GM18511 (cell line): Measurements from ENCODE around the gene GZMA.
"Not testable (repeated sequence)": the region's sequence is repeated elsewhere in the genome, so short reads cannot be mapped to it uniquely, and the experiment has no call there.

Source experiments
- ATAC-seq: cut with Tn5 transposase; IDR thresholded peaks from one replicate; pipeline ENCODE4 v1.9.1; 2021; ENCODE audit warnings: mild to moderate bottlenecking, moderate library complexity; ENCODE audit not compliant: unreplicated experiment

Gene GZMA

GRCh38 chr5:55102348-55102747, at the start of gene GZMA:
Gene GZMA, plus strand, starts transcription at chr5:55102646. Its CDS starts 37 bp downstream, at chr5:55102683.
- ATAC-seq: no peak

DNA sequence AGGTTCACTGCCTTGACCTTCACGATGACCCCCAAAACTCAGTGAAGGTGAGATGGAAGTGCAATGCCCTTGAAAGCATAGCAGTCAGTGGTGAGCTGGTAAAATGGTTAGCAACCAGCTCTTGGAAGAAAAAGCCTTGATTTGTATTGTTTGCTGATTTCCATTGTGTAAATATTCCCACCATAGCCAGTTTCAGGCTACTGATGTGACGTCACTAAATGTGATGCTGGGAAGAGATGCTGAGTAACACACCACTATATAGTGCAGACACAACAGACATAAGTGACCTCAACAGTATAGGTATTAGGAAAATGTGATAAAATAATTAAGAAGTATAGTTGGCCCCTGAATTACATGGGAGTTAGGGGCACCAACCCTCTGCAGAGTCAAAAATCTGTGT, 47.3 kb upstream of the GZMA start:
- ATAC-seq: no peak

- no peak for ATAC-seq
Measured at GRCh38 chr5:55062039-55062779, 40.2 kb upstream of the GZMA start.

- ATAC-seq: no peak
Measured at GRCh38 chr5:55063220-55063863, 39.1 kb upstream of the GZMA start.

DNA sequence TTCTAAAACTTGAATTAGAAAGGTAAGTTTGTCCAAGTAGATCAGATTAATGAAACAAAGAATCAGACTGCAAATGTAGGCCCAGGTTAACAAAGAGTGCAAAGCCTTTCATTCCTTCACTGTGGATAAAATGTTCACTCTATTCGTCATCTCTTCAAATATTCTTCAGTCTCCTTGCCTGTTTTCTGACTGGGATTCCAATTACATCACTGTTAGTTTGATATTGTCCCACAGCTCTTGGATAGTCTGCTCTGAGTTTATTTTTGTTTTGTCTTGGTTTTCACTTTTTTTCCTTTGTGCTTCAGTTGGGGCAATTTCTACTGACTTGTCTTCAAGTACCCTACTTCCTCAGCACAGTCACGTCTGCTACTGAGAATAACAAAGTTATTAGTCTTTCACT, 38.5 kb upstream of the GZMA start:
- no peak for ATAC-seq

- ATAC-seq: no peak
Measured at GRCh38 chr5:55064523-55064922, 37.9 kb upstream of the GZMA start.

DNA sequence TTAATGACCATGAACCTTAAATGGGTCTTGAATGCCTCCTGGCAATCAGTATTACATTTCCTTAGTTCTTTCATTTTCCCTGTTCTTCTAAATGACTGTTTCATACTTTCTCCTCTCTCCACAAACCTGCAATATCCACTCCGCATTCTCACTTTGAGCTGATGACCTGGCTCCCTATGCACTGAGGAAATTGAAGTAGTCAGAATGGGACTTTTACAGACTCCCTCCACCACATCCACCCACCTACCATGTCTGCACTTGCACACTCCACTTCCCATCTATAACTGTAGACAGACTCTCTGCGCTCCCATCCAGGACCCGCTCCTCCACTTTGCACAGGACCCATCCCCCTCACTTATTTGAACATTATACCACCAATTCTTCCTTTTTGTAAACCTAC, 36.2 kb upstream of the GZMA start:
- ATAC-seq: no peak

DNA sequence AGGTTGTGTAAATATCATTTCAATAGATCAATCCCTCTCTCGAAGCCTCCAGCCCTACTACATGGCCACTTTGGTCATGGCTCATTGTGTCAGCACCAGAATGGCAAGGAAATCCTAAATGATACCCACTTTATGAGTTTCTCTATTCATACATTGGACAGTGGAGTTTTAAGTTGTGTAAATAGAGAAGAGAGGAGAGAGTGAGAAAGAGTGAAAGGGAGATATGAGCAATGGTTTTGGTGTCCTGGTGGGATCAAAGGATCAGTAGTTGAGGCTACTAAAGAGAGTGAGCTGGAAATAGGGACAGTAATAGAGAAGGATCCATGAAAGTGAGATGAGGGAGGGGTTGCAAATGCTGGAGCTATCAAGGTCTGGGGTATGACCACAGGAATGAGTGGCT, 31.5 kb upstream of the GZMA start:
- no peak for ATAC-seq

DNA sequence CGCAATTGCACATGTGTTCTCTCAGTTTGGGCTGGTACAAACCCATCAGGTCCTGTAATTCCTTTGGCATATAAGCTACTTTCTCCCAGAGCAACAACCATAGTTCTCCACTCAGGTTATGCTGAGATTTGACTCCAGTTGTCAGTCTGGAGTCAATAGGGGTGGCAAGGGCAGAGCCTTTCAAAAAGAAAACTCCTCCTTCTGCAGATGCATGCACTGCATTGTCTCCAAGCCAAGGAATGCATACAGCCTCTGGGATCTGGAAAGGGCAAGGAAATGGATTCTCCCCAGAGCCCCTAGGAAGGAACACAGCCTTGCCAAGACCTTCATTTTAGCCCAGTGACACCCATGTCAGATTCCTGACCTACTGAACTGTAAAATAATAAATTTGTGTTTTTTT, 31.0 kb upstream of the GZMA start:
- no peak for ATAC-seq

GRCh38 chr5:55072666-55073065, 29.8 kb upstream of the GZMA start:
- ATAC-seq: no peak

DNA sequence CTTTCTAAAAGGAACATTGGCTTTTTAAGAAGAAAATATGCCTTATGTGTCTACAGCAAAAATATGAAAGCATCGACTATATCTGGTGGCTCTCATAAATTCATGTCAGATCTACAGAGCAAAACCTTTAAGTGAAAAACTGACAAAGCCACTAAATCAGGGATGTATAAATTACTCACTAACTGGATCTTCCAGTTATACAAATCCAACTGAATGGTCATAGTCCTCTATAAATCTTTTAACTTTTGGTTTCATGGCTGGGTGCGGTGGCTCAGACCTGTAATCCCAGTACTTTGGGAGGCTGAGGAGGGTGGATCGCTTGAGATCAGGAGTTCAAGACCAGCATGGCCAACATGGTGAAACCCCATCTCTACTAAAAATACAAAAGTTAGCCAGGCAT, 29.2 kb upstream of the GZMA start:
- ATAC-seq: no peak

- no peak for ATAC-seq
Measured at GRCh38 chr5:55081541-55081940, 20.9 kb upstream of the GZMA start.

DNA sequence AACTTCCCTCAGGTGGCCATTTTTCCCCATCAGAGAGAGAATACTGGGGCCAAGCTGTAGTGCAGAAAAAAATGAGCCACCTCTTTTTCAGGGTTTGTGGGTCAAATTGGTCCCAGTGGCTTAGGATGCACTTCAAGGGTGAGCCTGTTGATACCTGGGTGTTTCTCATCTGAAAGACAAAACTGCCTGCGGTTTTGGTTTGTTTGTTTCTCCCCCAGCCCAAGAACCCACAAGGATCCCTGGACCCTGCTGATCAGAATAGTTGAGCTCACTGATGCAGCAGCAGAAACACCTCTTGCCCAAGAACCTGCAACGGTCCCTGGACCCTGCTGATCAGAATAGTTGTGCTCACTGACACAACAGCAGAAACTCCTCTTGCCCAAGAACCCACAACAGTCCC, 13.1 kb upstream of the GZMA start:
- not testable (repeated sequence) for ATAC-seq

DNA sequence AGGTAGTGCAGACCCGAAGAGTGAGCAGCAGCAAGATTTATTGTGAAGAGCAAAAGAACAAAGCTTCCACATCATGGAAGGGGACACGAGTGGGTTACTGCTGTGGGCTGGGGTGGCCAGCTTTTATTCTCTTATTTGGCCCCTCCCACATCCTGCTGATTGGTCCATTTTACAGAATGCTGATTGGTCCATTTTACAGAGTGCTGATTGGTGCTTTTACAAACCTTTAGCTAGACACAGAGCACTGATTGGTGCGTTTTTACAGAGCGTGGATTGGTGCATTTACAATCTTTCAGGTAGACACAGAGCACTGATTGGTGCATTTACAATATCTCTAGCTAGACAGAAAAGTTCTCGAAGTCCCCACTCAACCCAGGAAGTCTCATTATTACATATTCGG, 11.4 kb upstream of the GZMA start:
- not testable (repeated sequence) for ATAC-seq

DNA sequence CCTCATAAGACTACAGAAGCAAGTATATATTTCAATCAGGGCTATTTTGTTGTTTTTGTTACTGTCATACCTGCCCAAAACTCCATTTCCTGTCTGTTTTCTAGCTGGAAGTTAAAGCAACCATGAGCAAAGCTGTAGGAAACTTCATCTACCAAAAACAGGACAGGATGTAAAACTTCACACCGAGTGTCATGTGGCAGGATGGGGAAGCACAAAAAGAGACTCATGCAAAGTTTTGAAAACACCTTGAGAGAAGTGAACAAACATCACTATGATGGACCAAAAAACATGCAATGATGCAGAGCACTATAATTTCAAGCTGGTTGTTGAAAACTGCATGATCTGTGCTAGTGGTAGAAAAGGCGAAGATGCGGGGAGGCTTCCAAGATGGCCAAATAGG, 6.3 kb upstream of the GZMA start:
- ATAC-seq: no peak

- no peak for ATAC-seq
Measured at GRCh38 chr5:55096861-55097260, 5.6 kb upstream of the GZMA start.

DNA sequence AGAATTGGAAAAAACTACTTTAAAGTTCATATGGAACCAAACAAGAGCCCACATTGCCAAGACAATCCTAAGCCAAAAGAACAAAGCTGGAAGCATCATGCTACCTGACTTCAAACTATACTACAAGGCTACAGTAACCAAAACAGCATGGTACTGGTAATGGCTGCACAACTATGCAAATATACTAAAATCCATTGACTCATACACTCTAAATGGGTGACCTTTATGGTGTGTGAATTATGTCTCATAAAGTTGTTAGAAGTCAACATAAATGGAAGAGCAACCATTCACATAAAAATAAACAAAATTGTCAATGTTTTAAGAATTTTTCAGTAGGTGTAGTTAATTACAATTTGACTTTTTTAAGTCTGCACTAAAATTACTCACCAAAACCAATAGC, 1.3 kb upstream of the GZMA start:
- ATAC-seq: not testable (repeated sequence)

DNA sequence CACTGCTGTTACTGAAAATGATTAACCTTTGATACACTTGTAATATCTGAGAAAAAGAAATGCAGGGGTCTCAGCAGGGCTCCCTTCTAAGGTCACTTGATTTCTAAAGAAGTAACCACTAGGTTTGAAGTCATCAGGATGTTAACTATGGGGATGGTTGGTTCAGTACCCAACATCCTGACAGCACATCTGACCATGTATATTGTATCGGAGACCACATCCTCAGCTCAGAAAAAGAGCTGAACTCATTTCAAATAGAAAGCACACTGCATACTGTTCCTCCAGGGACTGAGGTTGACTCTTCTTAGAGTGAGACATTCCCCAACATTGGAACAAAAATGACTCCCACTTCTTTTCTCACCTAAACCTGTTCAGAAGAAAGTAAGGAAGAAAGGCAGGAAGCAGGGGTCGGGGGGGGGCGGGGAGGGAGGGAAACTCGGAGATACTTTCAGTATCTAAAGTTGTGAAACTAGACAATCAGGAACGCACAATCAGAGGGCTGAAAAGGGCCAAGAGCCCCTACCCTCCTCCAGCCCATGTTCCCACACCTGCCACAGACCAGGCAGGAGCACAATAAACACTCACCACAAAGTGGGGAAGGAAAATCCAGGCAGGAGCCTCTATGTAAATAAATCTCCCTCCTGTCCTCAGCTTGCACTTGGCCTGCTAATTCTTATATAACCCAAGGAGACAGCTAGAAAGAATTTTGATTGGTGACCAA, 730 bp upstream of the GZMA start:
- no peak for ATAC-seq

DNA sequence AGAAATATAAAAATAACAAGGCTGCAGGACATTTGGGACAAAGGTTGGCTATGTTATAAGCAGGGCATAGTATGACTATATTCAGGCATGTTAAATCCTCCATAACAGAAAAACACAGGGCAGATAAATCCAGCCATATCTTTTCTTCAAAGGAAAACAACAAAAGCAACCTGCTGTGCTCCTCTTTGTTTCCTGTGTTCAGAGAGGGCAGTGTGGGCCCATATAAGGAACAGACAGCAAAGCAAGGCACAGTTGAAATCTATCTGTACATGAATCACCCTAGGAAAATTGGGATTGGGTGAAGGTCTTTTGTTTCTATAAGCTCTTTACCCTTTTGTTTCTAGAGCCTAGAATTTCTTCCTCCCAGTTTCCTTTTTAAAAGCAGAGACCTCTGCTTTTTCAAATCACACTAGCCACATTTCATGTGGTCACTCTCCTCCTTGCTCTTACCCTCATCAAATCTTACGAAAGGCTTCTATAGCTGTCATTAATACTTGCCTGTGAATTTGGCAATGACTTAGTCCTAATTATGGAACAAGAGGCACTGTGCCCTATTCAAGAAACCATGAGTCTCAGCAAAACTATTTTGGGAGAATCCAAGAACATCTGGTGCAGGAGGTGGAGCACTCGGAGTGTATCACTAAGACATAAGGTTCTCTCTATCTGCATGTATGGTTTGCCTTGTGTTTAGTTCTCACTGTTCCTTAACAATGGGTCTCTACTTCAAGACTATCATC, 1.8 kb downstream of the GZMA start:
- no peak for ATAC-seq

DNA sequence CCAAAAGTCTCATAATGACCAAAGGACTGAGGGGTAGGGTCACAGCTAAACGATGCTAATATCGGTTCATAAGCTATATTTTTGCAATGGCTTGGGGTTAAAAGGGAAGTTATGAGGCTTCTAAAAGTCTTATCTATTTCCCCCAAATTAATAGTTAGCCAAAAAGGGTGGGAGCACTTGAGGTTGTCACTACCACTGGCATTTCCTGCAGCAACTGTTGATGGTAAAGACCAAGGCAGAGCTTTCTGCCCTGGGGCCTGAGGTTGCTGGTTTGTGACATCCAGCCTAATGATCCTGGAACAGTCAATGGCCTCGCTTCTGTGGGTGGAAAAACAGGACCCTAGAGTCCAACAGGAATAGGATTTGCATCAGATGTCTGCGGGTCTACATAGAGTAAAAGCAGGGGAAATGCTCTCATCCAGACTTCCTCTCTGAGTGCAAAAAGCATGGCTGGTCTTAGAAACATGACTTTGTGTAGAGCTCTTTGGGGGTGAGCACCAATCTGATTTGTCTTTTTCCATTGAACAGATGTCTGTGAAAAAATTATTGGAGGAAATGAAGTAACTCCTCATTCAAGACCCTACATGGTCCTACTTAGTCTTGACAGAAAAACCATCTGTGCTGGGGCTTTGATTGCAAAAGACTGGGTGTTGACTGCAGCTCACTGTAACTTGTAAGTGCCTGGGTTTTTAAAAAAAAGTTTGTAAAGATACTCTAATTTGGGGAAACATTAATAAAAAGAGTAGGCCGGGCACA, 2.7 kb downstream of the GZMA start:
- no peak for ATAC-seq

- ATAC-seq: not testable (repeated sequence)
Measured at GRCh38 chr5:55105976-55106375, 3.5 kb downstream of the GZMA start.
